HG02970 (cell line): Measurements from ENCODE around the gene FAM200A.
"Not testable (repeated sequence)": the region's sequence is repeated elsewhere in the genome, so short reads cannot be mapped to it uniquely, and the experiment has no call there.

Experiments
- ATAC-seq: cut with Tn5 transposase; IDR thresholded peaks from one replicate; pipeline ENCODE4 v1.9.1; 2021; ENCODE audit warnings: mild to moderate bottlenecking, moderate library complexity, moderate number of reproducible peaks; ENCODE audit not compliant: unreplicated experiment, low FRiP score

The FAM200A gene

GRCh38 chr7:99551767-99552463, at the start of gene FAM200A:
TSS of gene FAM200A (minus strand) at chr7:99552114. CDS start at chr7:99548407, 3,707 bp downstream.
- ATAC-seq = no peak

DNA sequence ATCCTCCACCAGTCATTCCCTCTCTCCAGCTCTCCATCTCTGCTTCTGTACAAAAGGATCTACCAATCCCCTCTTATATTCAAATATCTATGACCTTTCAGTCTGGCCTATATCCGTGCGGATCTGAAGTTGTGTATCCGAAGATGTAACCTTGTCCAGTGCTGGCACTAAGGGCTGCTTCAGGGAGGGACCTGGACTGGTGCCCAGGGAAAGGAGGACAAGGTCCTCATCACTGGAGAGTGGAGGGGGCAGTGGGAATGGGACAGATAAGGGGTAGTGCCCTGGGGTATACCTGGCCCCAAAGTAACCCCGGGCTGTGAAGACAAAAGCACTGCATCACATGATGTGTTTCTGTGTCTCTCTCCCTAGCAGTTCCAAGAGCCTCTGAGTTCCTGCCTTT, 47.9 kb upstream of the FAM200A start:
- no peak for ATAC-seq

DNA sequence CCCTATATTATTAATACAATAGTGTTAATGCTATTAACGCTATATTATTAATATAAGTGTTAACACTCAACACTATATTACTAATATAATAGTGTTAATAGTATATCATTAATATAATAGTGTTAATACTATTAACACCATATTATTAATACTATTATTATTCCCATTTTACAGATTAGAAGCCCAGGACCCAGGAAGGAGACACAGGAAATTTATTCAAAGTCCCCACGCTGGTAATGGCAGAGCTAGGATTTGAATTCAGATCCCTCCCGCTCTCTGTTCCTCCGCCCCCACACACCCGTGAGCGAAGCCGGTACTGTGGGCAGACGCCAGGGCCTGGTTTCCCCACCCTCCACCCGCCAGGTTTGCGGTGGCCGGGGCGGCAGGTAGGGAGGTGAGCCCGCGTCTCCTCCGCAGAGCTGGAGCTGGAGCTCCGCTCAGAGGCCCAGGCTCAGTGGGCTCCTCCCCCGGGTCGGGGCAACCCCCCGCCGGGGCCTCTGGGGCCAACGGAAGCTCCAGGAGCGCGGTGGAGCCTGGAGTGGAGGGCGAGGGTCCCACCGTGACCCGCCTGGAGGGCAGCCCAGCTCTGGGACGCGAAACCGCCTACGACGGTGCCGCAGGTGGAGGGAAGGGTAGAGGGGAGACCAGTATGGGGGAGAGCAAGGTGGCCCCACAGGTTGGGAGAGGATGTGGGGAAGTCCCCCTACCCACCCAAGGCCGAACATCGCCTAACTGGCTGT, 46.0 kb upstream of the FAM200A start, which contains the start of gene TMEM225B:
Gene TMEM225B (plus strand): TSS at position 506 of the 740 bp plus-strand sequence. CDS start 6,122 bp downstream, outside the sequence.
- ATAC-seq = no peak

DNA sequence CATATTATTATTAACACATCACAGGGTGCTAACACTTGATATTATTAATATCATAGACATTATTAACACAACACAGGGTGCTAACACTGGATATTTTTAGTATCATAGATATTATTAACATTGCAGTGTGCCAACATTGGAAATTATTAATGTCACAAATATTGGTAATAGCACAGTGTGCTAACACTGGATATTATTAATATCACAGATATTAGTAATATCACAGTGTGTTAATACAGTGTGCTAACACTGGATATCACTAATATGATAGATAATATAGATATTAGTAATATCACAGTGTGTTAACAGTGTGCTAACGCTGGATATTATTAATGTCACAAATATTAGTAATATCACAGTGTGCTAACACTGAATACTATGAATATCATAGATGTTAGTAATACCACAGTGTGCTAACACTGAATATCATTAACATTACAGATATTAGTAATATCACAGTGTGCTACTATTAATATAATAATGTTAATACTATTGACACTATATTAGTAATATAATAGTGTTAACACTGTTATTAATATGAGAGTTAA, 44.6 kb upstream of the FAM200A start:
- no peak for ATAC-seq

DNA sequence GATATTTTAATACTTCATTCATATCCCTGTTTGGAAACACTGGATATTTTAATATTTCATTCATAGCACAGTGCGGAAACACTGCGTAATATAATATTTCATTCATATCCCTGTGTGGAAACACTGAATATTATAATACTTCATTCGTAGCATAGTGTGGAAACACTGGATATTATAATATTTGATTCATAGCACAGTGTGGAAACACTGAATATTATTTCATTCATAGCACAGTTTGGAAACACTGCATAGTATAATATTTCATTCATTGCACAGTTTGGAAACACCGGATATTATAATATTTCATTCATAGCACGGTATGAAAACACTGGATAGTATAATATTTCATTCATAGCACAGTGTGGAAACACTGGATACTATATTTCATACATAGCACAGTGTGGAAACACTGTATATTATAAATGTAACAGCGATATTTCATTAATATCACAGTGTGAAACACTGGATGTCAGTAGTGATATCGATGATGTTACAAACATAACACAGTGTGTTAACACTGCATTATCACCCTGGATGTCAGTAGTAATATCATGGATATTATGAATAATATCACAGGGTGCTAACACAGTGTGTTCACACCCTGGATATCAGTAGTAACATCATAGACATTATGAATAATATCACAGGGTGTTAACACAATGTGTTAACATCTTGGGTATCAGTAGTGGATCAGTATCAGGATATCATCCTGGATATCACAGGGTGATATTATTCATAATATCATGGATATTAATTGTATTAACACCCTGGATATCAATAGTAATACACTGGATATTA, 43.2 kb upstream of the FAM200A start:
- ATAC-seq = no peak

GRCh38 chr7:99588868-99589267, 37.0 kb upstream of the FAM200A start:
- ATAC-seq = no peak

DNA sequence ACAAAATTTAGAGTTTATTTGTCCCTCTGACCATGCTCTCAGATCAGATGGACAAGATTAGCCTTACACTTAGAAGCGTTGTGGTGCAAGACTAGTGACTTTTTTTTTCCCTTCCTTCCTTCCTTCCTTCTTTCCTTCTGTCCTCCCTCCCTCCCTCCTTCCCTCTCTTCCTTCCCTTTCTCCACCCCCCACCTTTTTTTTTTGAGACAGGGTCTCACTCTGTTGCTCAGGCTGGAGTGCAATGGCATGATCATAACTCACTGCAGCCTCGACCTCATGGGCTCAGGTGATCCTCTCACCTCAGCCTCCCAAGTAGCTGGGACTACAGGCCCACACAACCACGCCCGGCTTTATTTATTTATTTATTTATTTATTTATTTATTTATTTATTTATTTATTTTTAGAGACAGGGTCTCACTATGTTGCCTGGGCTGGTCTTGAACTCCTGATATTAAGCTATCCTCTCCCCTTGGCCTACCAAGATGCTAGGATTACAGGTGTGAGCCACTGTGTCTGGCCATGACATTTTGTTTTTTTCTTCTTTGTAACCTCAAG, 28.9 kb upstream of the FAM200A start:
- not testable (repeated sequence) for ATAC-seq

- ATAC-seq = no peak
Measured at GRCh38 chr7:99579956-99580777, 28.3 kb upstream of the FAM200A start.

- ATAC-seq = no peak
Measured at GRCh38 chr7:99579281-99579955, 27.5 kb upstream of the FAM200A start.

- no peak for ATAC-seq
Measured at GRCh38 chr7:99576251-99576650, 24.3 kb upstream of the FAM200A start.

- ATAC-seq = no peak
Measured at GRCh38 chr7:99573257-99573656, 21.3 kb upstream of the FAM200A start.

DNA sequence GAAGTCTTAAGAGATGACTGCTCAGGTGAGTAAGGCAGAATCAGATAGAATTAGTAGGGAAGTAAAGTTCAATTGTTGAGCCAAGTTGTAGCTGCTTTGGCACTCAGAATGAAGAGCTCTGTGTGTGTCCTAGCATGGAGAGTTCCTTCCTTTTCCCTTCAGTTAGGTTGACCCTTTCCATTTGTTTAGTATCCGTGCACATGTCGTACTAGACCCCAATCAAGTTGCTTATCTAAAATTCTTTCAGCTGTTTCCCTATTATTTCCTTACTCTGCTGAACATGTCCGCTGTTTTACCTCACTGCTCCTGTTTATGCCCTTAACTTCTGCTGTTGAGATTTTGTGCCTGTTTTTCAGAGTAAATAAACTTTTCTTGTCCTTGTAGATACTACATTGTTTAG, 19.9 kb upstream of the FAM200A start:
- no peak for ATAC-seq

DNA sequence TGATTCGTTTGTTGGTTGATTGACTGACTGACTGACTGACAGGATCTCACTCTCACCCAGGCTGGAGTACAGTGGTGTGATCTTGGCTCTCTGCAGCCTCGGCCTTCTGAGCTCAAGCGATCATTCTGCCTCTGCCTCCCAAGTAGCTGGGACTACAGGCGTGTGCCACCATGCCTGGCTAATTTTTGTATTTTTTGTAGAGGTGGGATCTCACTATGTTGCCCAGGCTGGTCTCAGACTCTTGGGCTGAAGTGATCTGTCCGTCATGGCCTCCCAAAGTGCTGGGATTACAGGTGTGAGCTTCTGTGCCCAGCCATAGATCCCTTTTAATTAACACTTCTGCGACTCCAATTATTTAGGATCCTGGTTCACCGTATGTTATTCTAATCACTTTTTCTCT, 16.9 kb upstream of the FAM200A start:
- not testable (repeated sequence) for ATAC-seq

DNA sequence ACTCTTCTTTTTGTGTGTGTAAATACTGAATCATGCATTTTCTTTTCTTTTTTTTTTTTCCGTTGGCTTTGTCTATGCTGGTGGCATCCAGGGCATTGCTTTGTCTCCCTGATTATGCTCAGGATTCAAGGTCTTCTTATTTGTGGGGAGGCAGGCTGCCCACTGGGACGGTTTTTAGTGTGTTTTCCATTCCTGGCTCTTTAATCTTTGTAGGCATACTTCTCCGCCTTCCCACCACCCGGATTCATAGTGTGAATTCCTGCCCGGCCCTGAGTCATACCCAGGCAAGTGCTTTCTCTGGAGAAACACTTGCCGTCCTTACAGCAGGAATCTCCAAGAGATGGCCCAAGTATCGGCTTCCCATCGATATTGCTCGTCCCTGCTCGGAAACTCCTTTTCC, 11.7 kb upstream of the FAM200A start:
- ATAC-seq = no peak

DNA sequence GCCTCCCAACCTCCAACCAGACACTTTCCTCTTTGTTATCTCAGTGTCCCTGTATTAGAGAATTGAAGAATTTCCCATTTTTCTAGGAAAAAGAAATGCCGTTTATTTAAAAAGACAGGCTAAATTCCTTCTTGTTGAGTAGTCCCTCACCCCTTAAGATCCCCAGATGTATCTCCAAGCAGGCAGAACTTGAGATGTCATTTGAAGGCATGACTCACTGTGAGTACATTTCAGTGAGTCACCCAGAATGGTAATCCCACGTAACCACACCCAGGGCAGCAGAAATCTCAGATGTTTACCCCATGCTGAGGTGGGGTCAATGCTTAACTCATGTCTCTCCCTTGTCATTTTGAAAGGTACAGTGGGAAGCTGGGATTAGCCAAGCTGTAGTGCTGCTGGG, 10.9 kb upstream of the FAM200A start:
- no peak for ATAC-seq

- no peak for ATAC-seq
Measured at GRCh38 chr7:99562114-99562784, 10.3 kb upstream of the FAM200A start.

- ATAC-seq = no peak
Measured at GRCh38 chr7:99561737-99562051, 9.8 kb upstream of the FAM200A start.

- no peak for ATAC-seq
Measured at GRCh38 chr7:99560834-99561736, 9.2 kb upstream of the FAM200A start.
